Upper lobe of right lung (tissue), 1 donor: ENCODE data around the gene SERPINE2. TPM values are rescaled to one million over a fixed set of nuclear protein-coding genes. Genes with fewer than 3 reads are reported as not detected.

ENCODE experiments used
- ATAC-seq: fragments of 200-7000 bp; cut with Tn5 transposase; one replicate; pipeline ENCODE4 v1.9.1; 2020; ENCODE audit warnings: mild to moderate bottlenecking, moderate library complexity
- DNase-seq: peaks from one replicate; pipeline ENCODE4 v3.0.0-alpha.2; 2020
- H3K27ac ChIP-seq: fragments of 200-600 bp; one replicate; pipeline ENCODE4 v1.8.0; 2022
- H3K27me3 ChIP-seq: fragments of 200-600 bp; one replicate; pipeline ENCODE4 v1.8.0; 2022; ENCODE audit warnings: mild to moderate bottlenecking
- H3K36me3 ChIP-seq: fragments of 200-600 bp; one replicate; pipeline ENCODE4 v1.8.0; 2022
- H3K4me1 ChIP-seq: fragments of 200-600 bp; one replicate; pipeline ENCODE4 v1.8.0; 2022
- H3K4me3 ChIP-seq: fragments of 200-600 bp; one replicate; pipeline ENCODE4 v1.8.0; 2022; ENCODE audit warnings: mild to moderate bottlenecking
- H3K9me3 ChIP-seq: fragments of 200-600 bp; one replicate; pipeline ENCODE4 v1.8.0; 2022
- CTCF ChIP-seq: fragments of 200-600 bp; IDR thresholded peaks from one replicate; pipeline ENCODE4 v1.8.0; 2022; ENCODE audit warnings: antibody characterized with exemption
- intact Hi-C: fragments of 100-400 bp; cut with DNase I; formaldehyde crosslinking; loops from one replicate; pipeline ENCODE4 v1.11.0; 2022
- total RNA-seq: library from RNA; stranded (reverse); fragmentation: NEBNext Ultra II Directional; extraction: Animal tissue kit (Norgen Biotek cat#: 25700); gene quantifications from one replicate; pipeline ENCODE4 v1.2.1, GENCODE V29; 2021
- donor health status: DM: no; HTN: yes; CAD: no; lungs with severe emphysema.

SERPINE2 gene
- total RNA-seq, 1 donor from 2014 or later, result 7.3 TPM

GRCh38 chr2:223945755-223946154 lies 93.3 kb downstream of the SERPINE2 start:
- no peak for DNase-seq
- Histone ChIP-seq H3K27me3 (no peaks in the 10 kb centered on the region), H3K4me1 (peaks cover 25% of the 10 kb centered on the region), H3K36me3 (no peaks in the 10 kb centered on the region), H3K4me3 (peak overlapping the region; percentile 81), H3K9me3 (no peaks in the 10 kb centered on the region), H3K27ac (peak overlapping the region; percentile 93)
- intact Hi-C loops, result no loop called here
- ATAC-seq, result no peak
- no peak for TF ChIP-seq CTCF

GRCh38 chr2:223944703-223945531 lies 94.2 kb downstream of the SERPINE2 start, which contains the start of gene WDFY1:
Gene WDFY1 (minus strand): TSS chr2:223945335. CDS start chr2:223945284, 51 bp downstream.
- intact Hi-C loops, result no loop called here
- peak; percentile 98 for ATAC-seq
- H3K9me3 ChIP-seq, result no peaks in the 10 kb centered on the region
- TF ChIP-seq CTCF, result no peak
- H3K27me3 ChIP-seq, result no peaks in the 10 kb centered on the region
- peaks cover 25% of the 10 kb centered on the region for H3K4me1 ChIP-seq
- peak; percentile 95 for DNase-seq
- peak within 1 kb of the TSS; percentile 93 for H3K27ac ChIP-seq
- H3K4me3 ChIP-seq, result peak within 1 kb of the TSS; percentile 81
- H3K36me3 ChIP-seq, result no peaks in the 10 kb centered on the region

- intact Hi-C loops, result no loop called here
- Histone ChIP-seq H3K9me3 (no peaks in the 10 kb centered on the region), H3K36me3 (no peaks in the 10 kb centered on the region), H3K4me3 (peak overlapping the region; percentile 81), H3K4me1 (peaks cover 29% of the 10 kb centered on the region), H3K27ac (peak overlapping the region; percentile 93), H3K27me3 (no peaks in the 10 kb centered on the region)
- peak; percentile 68 for ATAC-seq
- DNase-seq, result peak; percentile 76
- no peak for TF ChIP-seq CTCF
These were observed 94.9 kb downstream of the SERPINE2 start for GRCh38 chr2:223944166-223944702.

GRCh38 chr2:223943561-223944008 lies 95.5 kb downstream of the SERPINE2 start:
- TF ChIP-seq CTCF, result no peak
- DNase-seq (no peak), ATAC-seq (peak; percentile 5)
- no peaks in the 10 kb centered on the region for H3K27me3 ChIP-seq
- H3K36me3 ChIP-seq, result no peaks in the 10 kb centered on the region
- peaks cover 29% of the 10 kb centered on the region for H3K4me1 ChIP-seq
- intact Hi-C loops, result no loop called here
- no peaks in the 10 kb centered on the region for H3K9me3 ChIP-seq
- H3K27ac ChIP-seq, result peak overlapping the region; percentile 93
- peak overlapping the region; percentile 81 for H3K4me3 ChIP-seq

GRCh38 chr2:223943135-223943534 lies 96.0 kb downstream of the SERPINE2 start:
- TF ChIP-seq CTCF, result no peak
- no peak overlapping the region for H3K27ac ChIP-seq
- H3K27me3 ChIP-seq, result no peaks in the 10 kb centered on the region
- peak overlapping the region; percentile 81 for H3K4me3 ChIP-seq
- ATAC-seq (no peak), DNase-seq (no peak)
- no peaks in the 10 kb centered on the region for H3K36me3 ChIP-seq
- intact Hi-C loops, result no loop called here
- peaks cover 34% of the 10 kb centered on the region for H3K4me1 ChIP-seq
- H3K9me3 ChIP-seq, result no peaks in the 10 kb centered on the region
